Endothelial cell of coronary artery (primary cell): ENCODE data around the gene RPL3. TPM values are rescaled to one million over a fixed set of nuclear protein-coding genes. Genes with fewer than 3 reads are reported as not detected.

Experiments used
- total RNA-seq: library from RNA; depleted of rRNA; stranded (reverse); fragments of >200 nt; gene quantifications from 2 replicates; pipeline ENCODE4 v1.2.3, GENCODE V29; 2014

RPL3 gene
- 3,782 and 4,648 TPM in 2 replicates for total RNA-seq

GRCh38 chr22:39319284-39320022 lies at the start of gene RPL3:
Gene RPL3 (minus strand): TSS chr22:39319623. CDS start chr22:39319597, 26 bp downstream.

GRCh38 chr22:39349967-39350726 lies 30.7 kb upstream of the RPL3 start, which contains the start of gene SYNGR1:
Gene SYNGR1 (plus strand): TSS chr22:39349991. CDS start chr22:39350011, 20 bp downstream.

Other genes starting within 250 kb of the RPL3 start
- 2.1 and 3.8 TPM in 2 replicates for gene APOBEC3G, start 242.3 kb downstream of the RPL3 start, total RNA-seq
- not detected in 2 replicates for gene APOBEC3H, start 222.4 kb downstream of the RPL3 start, total RNA-seq
- gene CBX7, start 166.9 kb downstream of the RPL3 start, total RNA-seq = 2.4 and 4.2 TPM in 2 replicates
- 45.0 and 95.6 TPM in 2 replicates for gene PDGFB, start 74.6 kb downstream of the RPL3 start, total RNA-seq
- gene SYNGR1, start 30.4 kb upstream of the RPL3 start, total RNA-seq = 0.72 and 2.4 TPM in 2 replicates
- gene TAB1, start 80.2 kb upstream of the RPL3 start, total RNA-seq = 10.7 and 14.3 TPM in 2 replicates
- 0.47 TPM in 1 of 2 replicates, not detected in the other for gene MGAT3, start 137.4 kb upstream of the RPL3 start, total RNA-seq
- gene MIEF1, start 182.7 kb upstream of the RPL3 start, total RNA-seq = 18.2 and 18.5 TPM in 2 replicates
- 156 and 190 TPM in 2 replicates for gene ATF4, start 200.9 kb upstream of the RPL3 start, total RNA-seq
- 46.4 and 51.0 TPM in 2 replicates for gene RPS19BP1, start 213.1 kb upstream of the RPL3 start, total RNA-seq